CD4-positive, alpha-beta memory T cell (primary cell): ENCODE data around the gene NCKAP5. TPM values are rescaled to one million over a fixed set of nuclear protein-coding genes. Genes with fewer than 3 reads are reported as not detected.

Experiments used
- CTCF ChIA-PET: fragments of 350-600 bp; sonication (Branson Sonifier 250); formaldehyde crosslinking; loops from one replicate; lab custom pipeline; 2021; ENCODE audit warnings: inconsistent platforms; ENCODE audit not compliant: partially characterized antibody; lab: Charles Lee
- POLR2A ChIA-PET: fragments of 350-600 bp; sonication (Branson Sonifier 250); formaldehyde crosslinking; loops from one replicate; lab custom pipeline; 2021; ENCODE audit not compliant: partially characterized antibody; lab: Charles Lee
- DNase-seq, 5 donors: peaks; one replicate each; pipeline versions ENCODE4 v3.0.0 to v3.0.0-alpha.2; 2020 to 2022; ENCODE audit warnings: mixed read lengths in 1 of 5
- H3K27ac ChIP-seq: one replicate; pipeline ENCODE4 v1.7.0; 2013; ENCODE audit warnings: low read depth, low read length
- H3K27me3 ChIP-seq: 2 replicates; pipeline ENCODE4 v1.7.0; 2013; ENCODE audit warnings: mild to moderate bottlenecking, low read length, moderate library complexity; ENCODE audit not compliant: insufficient read depth
- H3K36me3 ChIP-seq: 2 replicates; pipeline ENCODE4 v1.7.0; 2013; ENCODE audit warnings: mild to moderate bottlenecking, low read length, moderate library complexity; ENCODE audit not compliant: insufficient read depth
- H3K4me1 ChIP-seq: 2 replicates; pipeline ENCODE4 v1.7.0; 2013; ENCODE audit warnings: mild to moderate bottlenecking, low read length, moderate library complexity; ENCODE audit not compliant: insufficient read depth
- H3K4me3 ChIP-seq, 2 donors: one replicate each; pipeline ENCODE4 v1.7.0; 2013; ENCODE audit warnings: low read length in 2 of 2, mild to moderate bottlenecking in 1 of 2
- H3K9me3 ChIP-seq, 2 donors: one replicate each; pipeline ENCODE4 v1.7.0; 2013; ENCODE audit warnings: low read length in 2 of 2, control low read depth in 1 of 2; ENCODE audit not compliant: control insufficient read depth in 1 of 2
- H3K27ac Mint-ChIP-seq, 7 donors: one replicate each; pipeline ENCODE4 v1.8.0; 2020 to 2021; ENCODE audit warnings: mixed read lengths in 7 of 7, mild to moderate bottlenecking in 6 of 7, inconsistent platforms in 3 of 7, moderate library complexity in 3 of 7
- H3K27me3 Mint-ChIP-seq, 2 donors: one replicate each; pipeline ENCODE4 v1.8.0; 2020 to 2021; ENCODE audit warnings: mixed read lengths in 2 of 2
- H3K36me3 Mint-ChIP-seq, 2 donors: one replicate each; pipeline ENCODE4 v1.8.0; 2020 to 2021; ENCODE audit warnings: mixed read lengths in 2 of 2, inconsistent platforms in 1 of 2, mild to moderate bottlenecking in 1 of 2
- H3K4me1 Mint-ChIP-seq, 4 donors: one replicate each; pipeline ENCODE4 v1.8.0; 2020 to 2021; ENCODE audit warnings: mixed read lengths in 4 of 4, mild to moderate bottlenecking in 1 of 4
- H3K4me3 Mint-ChIP-seq, 8 donors: one replicate each; pipeline ENCODE4 v1.8.0; 2020 to 2021; ENCODE audit warnings: mixed read lengths in 8 of 8, mild to moderate bottlenecking in 7 of 8, moderate library complexity in 6 of 8, inconsistent platforms in 3 of 8
- H3K9me3 Mint-ChIP-seq, 8 donors: one replicate each; pipeline ENCODE4 v1.8.0; 2020 to 2021; ENCODE audit warnings: mixed read lengths in 8 of 8, mild to moderate bottlenecking in 5 of 8, inconsistent platforms in 3 of 8, moderate library complexity in 1 of 8
- intact Hi-C: fragments of 100-400 bp; cut with micrococcal nuclease; formaldehyde crosslinking; loops from one replicate; pipeline ENCODE4 v1.15.1; 2023
- polyA plus RNA-seq, 2 donors: library from polyadenylated mRNA; unstranded; fragments of 300-500 nt; fragmentation: Illumina TruSeq; gene quantifications; one replicate each; pipeline ENCODE4 v1.2.3, GENCODE V29; 2021
- total RNA-seq, 2 experiments: library from RNA; stranded (reverse); gene quantifications; one replicate each; pipeline ENCODE4 v1.2.3, GENCODE V29; 2021

NCKAP5 gene
- total and polyA plus RNA-seq, 4 experiments from 2014 or later: not detected

- no peak overlapping the region for H3K4me3 ChIP-seq
- H3K4me3 Mint-ChIP-seq: no peak overlapping the region
- H3K27me3 ChIP-seq: no peaks in the 10 kb centered on the region
- POLR2A ChIA-PET: no interaction called here
- DNase-seq: no peak
- intact Hi-C loops: no loop called here
- no peaks in the 10 kb centered on the region for H3K4me1 Mint-ChIP-seq
- H3K27ac ChIP-seq: no peak overlapping the region
- peaks cover 0 to 7% (median 4%) of the 10 kb centered on the region in 8 donors for H3K9me3 Mint-ChIP-seq
- H3K4me1 ChIP-seq: no peaks in the 10 kb centered on the region
- no peaks in the 10 kb centered on the region for H3K9me3 ChIP-seq
- H3K27ac Mint-ChIP-seq: no peak overlapping the region
- CTCF ChIA-PET: no interaction called here
- H3K27me3 Mint-ChIP-seq: no peaks in the 10 kb centered on the region
- H3K36me3 Mint-ChIP-seq: no peaks in the 10 kb centered on the region
- no peaks in the 10 kb centered on the region for H3K36me3 ChIP-seq
Observed at GRCh38 chr2:133062931-133063665, 505.2 kb downstream of the NCKAP5 start.

- no peak overlapping the region for H3K4me3 Mint-ChIP-seq
- H3K4me1 Mint-ChIP-seq: no peaks in the 10 kb centered on the region
- no peaks in the 10 kb centered on the region for H3K36me3 Mint-ChIP-seq
- no peak overlapping the region for H3K27ac ChIP-seq
- H3K4me3 ChIP-seq: no peak overlapping the region
- POLR2A ChIA-PET: no interaction called here
- peaks cover 0 to 7% (median 4%) of the 10 kb centered on the region in 8 donors for H3K9me3 Mint-ChIP-seq
- DNase-seq: no peak
- intact Hi-C loops: no loop called here
- H3K36me3 ChIP-seq: no peaks in the 10 kb centered on the region
- no peak overlapping the region for H3K27ac Mint-ChIP-seq
- CTCF ChIA-PET: no interaction called here
- no peaks in the 10 kb centered on the region for H3K9me3 ChIP-seq
- H3K27me3 Mint-ChIP-seq: no peaks in the 10 kb centered on the region
- H3K27me3 ChIP-seq: no peaks in the 10 kb centered on the region
- H3K4me1 ChIP-seq: no peaks in the 10 kb centered on the region
Observed at GRCh38 chr2:133061874-133062593, 506.2 kb downstream of the NCKAP5 start.

GRCh38 chr2:133054297-133054696 is 514.0 kb downstream of the NCKAP5 start:
- ChIA-PET CTCF (no interaction called here), POLR2A (no interaction called here)
- no peaks in the 10 kb centered on the region for H3K36me3 Mint-ChIP-seq
- no peaks in the 10 kb centered on the region for H3K36me3 ChIP-seq
- no peak overlapping the region for H3K27ac ChIP-seq
- H3K9me3 Mint-ChIP-seq: peaks cover 0 to 4% (median 0%) of the 10 kb centered on the region in 8 donors
- H3K4me3 Mint-ChIP-seq: no peak overlapping the region
- H3K4me1 ChIP-seq: no peaks in the 10 kb centered on the region
- no peaks in the 10 kb centered on the region for H3K4me1 Mint-ChIP-seq
- no peak for DNase-seq
- H3K27me3 Mint-ChIP-seq: no peaks in the 10 kb centered on the region
- H3K9me3 ChIP-seq: no peaks in the 10 kb centered on the region
- no peak overlapping the region for H3K27ac Mint-ChIP-seq
- intact Hi-C loops: no loop called here
- no peaks in the 10 kb centered on the region for H3K27me3 ChIP-seq
- no peak overlapping the region for H3K4me3 ChIP-seq

- ChIA-PET CTCF (no interaction called here), POLR2A (no interaction called here)
- H3K4me3 Mint-ChIP-seq: no peak overlapping the region
- H3K9me3 Mint-ChIP-seq: peaks cover 0 to 4% (median 0%) of the 10 kb centered on the region in 8 donors
- intact Hi-C loops: no loop called here
- no peaks in the 10 kb centered on the region for H3K4me1 Mint-ChIP-seq
- Histone ChIP-seq H3K36me3 (no peaks in the 10 kb centered on the region), H3K9me3 (no peaks in the 10 kb centered on the region), H3K4me1 (no peaks in the 10 kb centered on the region), H3K27me3 (no peaks in the 10 kb centered on the region), H3K4me3 (no peak overlapping the region), H3K27ac (no peak overlapping the region)
- no peak overlapping the region for H3K27ac Mint-ChIP-seq
- no peak for DNase-seq
- no peaks in the 10 kb centered on the region for H3K27me3 Mint-ChIP-seq
- H3K36me3 Mint-ChIP-seq: no peaks in the 10 kb centered on the region
Observed at GRCh38 chr2:133053541-133053940, 514.7 kb downstream of the NCKAP5 start.

GRCh38 chr2:133045787-133046186 is 522.5 kb downstream of the NCKAP5 start:
- ChIA-PET POLR2A (no interaction called here), CTCF (no interaction called here)

DNA sequence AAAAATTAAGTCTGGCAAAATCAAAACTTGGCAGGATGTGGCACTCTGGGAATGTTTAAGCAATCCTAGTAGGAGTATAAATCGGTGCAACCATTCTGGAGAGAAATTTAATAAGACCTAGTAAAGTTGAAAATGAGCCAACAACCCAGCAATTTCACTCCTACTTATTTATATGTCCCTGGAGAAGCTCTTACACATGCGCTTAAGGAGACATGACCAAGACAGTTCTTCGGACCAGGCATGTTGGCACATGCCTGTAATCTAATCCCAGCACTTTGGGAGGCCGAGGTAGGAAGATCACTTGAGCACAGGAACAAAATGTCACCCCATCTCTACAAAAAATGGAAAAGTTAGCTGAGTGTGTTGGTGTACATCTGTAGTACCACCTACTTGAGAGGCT is 523.7 kb downstream of the NCKAP5 start:
- no peaks in the 10 kb centered on the region for H3K36me3 ChIP-seq
- Mint-ChIP-seq H3K27ac (no peak overlapping the region), H3K27me3 (no peaks in the 10 kb centered on the region), H3K4me1 (no peaks in the 10 kb centered on the region), H3K36me3 (no peaks in the 10 kb centered on the region), H3K9me3 (peaks cover 0 to 5% (median 0%) of the 10 kb centered on the region in 8 donors), H3K4me3 (no peak overlapping the region)
- H3K4me3 ChIP-seq: no peak overlapping the region
- no peaks in the 10 kb centered on the region for H3K4me1 ChIP-seq
- ChIA-PET POLR2A (no interaction called here), CTCF (no interaction called here)
- intact Hi-C loops: no loop called here
- H3K27me3 ChIP-seq: no peaks in the 10 kb centered on the region
- no peaks in the 10 kb centered on the region for H3K9me3 ChIP-seq
- DNase-seq: no peak
- no peak overlapping the region for H3K27ac ChIP-seq

More at GRCh38 chr2:133045787-133046186, 522.5 kb downstream of the NCKAP5 start:
- Mint-ChIP-seq H3K36me3 (no peaks in the 10 kb centered on the region), H3K4me1 (no peaks in the 10 kb centered on the region), H3K4me3 (no peak overlapping the region), H3K27ac (no peak overlapping the region), H3K9me3 (peaks cover 0 to 5% (median 0%) of the 10 kb centered on the region in 8 donors), H3K27me3 (no peaks in the 10 kb centered on the region)
- DNase-seq: no peak
- Histone ChIP-seq H3K36me3 (no peaks in the 10 kb centered on the region), H3K27ac (no peak overlapping the region), H3K4me3 (no peak overlapping the region), H3K4me1 (no peaks in the 10 kb centered on the region), H3K9me3 (no peaks in the 10 kb centered on the region), H3K27me3 (no peaks in the 10 kb centered on the region)
- intact Hi-C loops: no loop called here

- Histone ChIP-seq H3K4me1 (no peaks in the 10 kb centered on the region), H3K27ac (no peak overlapping the region), H3K9me3 (no peaks in the 10 kb centered on the region), H3K36me3 (no peaks in the 10 kb centered on the region), H3K27me3 (no peaks in the 10 kb centered on the region), H3K4me3 (no peak overlapping the region)
- Mint-ChIP-seq H3K9me3 (peaks cover 2 to 15% (median 7%) of the 10 kb centered on the region in 8 donors), H3K27ac (no peak overlapping the region), H3K4me3 (no peak overlapping the region), H3K4me1 (no peaks in the 10 kb centered on the region), H3K27me3 (no peaks in the 10 kb centered on the region), H3K36me3 (no peaks in the 10 kb centered on the region)
- DNase-seq: no peak
- intact Hi-C loops: no loop called here
- CTCF ChIA-PET: no interaction called here
- POLR2A ChIA-PET: no interaction called here
Observed at GRCh38 chr2:133040170-133040569, 528.1 kb downstream of the NCKAP5 start.
